ENCODE data around the gene KRT80. TPM values are rescaled to one million over a fixed set of nuclear protein-coding genes. Genes with fewer than 3 reads are reported as not detected.

The KRT80 gene
- total RNA-seq, 1 experiment from 2014 or later: not detected

DNA sequence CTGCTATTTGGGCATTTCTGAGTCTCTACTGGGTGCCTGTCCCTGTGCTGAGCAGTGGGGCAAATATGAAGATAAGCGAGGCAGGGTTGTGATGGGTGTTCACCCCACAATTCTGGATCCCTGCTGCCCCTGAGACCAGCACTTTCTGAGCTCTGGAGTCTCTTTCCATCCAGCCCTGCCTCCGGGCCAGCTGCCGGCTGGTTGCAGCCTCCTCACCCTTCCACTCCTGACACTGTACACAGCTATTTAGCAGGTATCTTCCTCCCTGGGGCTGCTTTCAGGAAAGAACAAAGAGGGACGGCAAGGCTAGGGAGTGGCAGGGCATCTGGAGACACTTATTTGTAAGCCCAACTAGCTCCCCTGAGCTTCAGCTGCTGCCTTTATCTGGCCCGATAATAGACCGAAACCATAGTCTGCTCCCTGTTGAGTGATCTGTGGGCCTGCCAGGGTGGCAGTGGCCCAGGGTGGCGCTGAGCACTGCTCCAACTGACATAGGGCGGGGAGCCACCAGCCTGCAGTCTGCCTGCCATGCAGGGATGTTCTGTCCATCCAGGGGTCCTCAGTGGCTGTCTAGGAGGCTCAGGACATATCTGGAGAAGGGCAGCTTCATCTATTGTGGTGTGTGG, 7.6 kb upstream of the KRT80 start:
- H3K9me2 ChIP-seq (replicated peaks; ENCODE audit: insufficient read depth, low read length): no peaks in the 10 kb centered on the region
- H3K4me1 ChIP-seq (ENCODE audit: low read length): no peaks in the 10 kb centered on the region
- no peaks in the 10 kb centered on the region for H4K20me1 ChIP-seq (ENCODE audit: insufficient read depth, low read depth, low read length)
- H2AFZ ChIP-seq (ENCODE audit: low read length): no peak overlapping the region
- H3K9me3 ChIP-seq (ENCODE audit: low read length): no peaks in the 10 kb centered on the region
- no peaks in the 10 kb centered on the region for H3K27me3 ChIP-seq (ENCODE audit: low read length)
- no peak overlapping the region for H3K9ac ChIP-seq (ENCODE audit: low read length)
- no peaks in the 10 kb centered on the region for H3K36me3 ChIP-seq (ENCODE audit: insufficient read depth, low read length)
- H3K79me2 ChIP-seq (ENCODE audit: low read length): no peaks in the 10 kb centered on the region
- DNase-seq: no peak
- H3K4me2 ChIP-seq (ENCODE audit: low read depth, low read length, poor library complexity, severe bottlenecking): no peak overlapping the region
- no peak overlapping the region for H3K4me3 ChIP-seq (ENCODE audit: low read length)
- no peak overlapping the region for H3K27ac ChIP-seq (ENCODE audit: low read length)

DNA sequence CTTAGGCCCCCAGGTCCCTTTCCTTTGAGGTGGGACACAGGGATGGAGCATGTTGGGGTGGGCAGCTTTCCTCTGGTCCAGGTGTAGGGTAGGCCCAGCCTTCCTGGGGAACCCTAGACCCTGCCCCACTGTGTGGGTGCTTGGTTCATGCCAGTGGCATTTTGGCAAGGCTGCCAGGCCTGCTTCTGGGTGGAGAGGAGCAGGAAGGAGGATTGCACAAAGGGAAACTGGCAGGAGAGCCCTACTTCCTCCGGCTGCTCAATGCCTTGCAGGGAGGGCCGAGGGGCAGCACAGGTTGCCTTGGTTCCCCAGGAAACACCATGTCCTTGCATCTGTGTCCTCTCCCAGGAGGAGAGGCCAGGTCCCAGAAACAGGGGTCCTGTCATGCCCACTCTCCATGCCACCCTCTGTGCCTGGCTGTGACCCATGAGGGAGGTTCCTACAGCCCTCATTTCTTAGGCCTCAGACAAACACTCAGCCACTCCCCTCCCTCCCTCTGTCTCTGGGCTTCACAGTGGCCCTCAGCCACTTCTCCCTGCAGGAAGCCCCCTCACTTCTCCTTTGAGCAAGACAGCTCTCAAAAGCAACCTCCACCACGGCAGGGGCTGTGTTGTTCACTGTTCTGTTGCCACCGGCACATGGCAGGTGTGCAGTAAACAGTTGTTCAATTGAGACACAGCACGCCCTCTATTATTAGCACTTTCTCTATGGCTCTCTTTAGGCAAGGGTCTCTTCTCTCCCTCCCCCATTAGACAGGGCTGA, 6.8 kb upstream of the KRT80 start:
- H3K27me3 ChIP-seq (ENCODE audit: low read length): no peaks in the 10 kb centered on the region
- no peaks in the 10 kb centered on the region for H3K36me3 ChIP-seq (ENCODE audit: insufficient read depth, low read length)
- H2AFZ ChIP-seq (ENCODE audit: low read length): no peak overlapping the region
- H4K20me1 ChIP-seq (ENCODE audit: insufficient read depth, low read depth, low read length): no peaks in the 10 kb centered on the region
- H3K79me2 ChIP-seq (ENCODE audit: low read length): no peaks in the 10 kb centered on the region
- no peaks in the 10 kb centered on the region for H3K9me3 ChIP-seq (ENCODE audit: low read length)
- no peak for DNase-seq
- no peaks in the 10 kb centered on the region for H3K9me2 ChIP-seq (replicated peaks; ENCODE audit: insufficient read depth, low read length)
- no peak overlapping the region for H3K4me2 ChIP-seq (ENCODE audit: low read depth, low read length, poor library complexity, severe bottlenecking)
- no peak overlapping the region for H3K4me3 ChIP-seq (ENCODE audit: low read length)
- no peak overlapping the region for H3K27ac ChIP-seq (ENCODE audit: low read length)
- H3K4me1 ChIP-seq (ENCODE audit: low read length): no peaks in the 10 kb centered on the region
- H3K9ac ChIP-seq (ENCODE audit: low read length): no peak overlapping the region

GRCh38 chr12:52197371-52198231, 5.8 kb upstream of the KRT80 start:
- no peak for DNase-seq
- Histone ChIP-seq H3K27me3 (ENCODE audit: low read length) (no peaks in the 10 kb centered on the region), H3K4me3 (ENCODE audit: low read length) (no peak overlapping the region), H3K4me1 (ENCODE audit: low read length) (no peaks in the 10 kb centered on the region), H3K79me2 (ENCODE audit: low read length) (no peaks in the 10 kb centered on the region), H3K36me3 (ENCODE audit: insufficient read depth, low read length) (no peaks in the 10 kb centered on the region), H3K4me2 (ENCODE audit: low read depth, low read length, poor library complexity, severe bottlenecking) (no peak overlapping the region), H3K27ac (ENCODE audit: low read length) (no peak overlapping the region), H4K20me1 (ENCODE audit: insufficient read depth, low read depth, low read length) (no peaks in the 10 kb centered on the region), H3K9me3 (ENCODE audit: low read length) (no peaks in the 10 kb centered on the region), H3K9ac (ENCODE audit: low read length) (no peak overlapping the region), H3K9me2 (replicated peaks; ENCODE audit: insufficient read depth, low read length) (no peaks in the 10 kb centered on the region), H2AFZ (ENCODE audit: low read length) (no peak overlapping the region)

DNA sequence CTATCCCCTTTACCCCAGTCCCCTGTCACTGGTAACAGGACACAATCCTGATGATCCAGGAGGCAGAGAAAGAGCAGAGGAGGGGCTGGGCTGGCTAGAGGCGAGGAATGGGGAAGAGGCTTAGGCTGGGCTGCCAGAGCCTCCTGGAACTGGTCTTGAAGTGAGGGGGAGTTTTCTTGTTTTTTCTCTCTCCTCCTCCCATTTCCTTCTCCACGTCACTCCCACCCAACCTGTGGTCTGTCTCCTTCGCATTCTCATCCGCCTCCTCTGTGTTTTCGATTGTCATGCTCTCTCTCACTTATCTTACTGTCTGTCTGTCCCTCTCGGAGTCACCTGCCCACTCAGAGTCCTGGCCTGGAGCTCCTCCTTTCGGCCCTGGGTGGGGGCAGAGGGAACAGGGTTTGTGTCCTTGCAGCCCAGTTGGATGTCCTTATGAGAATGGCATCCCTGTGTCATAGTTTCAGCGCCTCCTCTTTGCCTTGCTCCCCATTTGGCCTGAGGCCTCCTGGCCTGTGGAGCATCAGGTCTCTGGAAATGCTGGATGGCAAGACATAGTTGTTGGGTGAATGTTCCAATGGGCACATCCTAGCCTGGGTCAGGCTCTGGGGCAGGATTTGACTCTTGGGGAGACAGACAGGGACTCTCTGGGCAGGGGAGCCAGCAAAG, 3.4 kb upstream of the KRT80 start:
- no peaks in the 10 kb centered on the region for H3K79me2 ChIP-seq (ENCODE audit: low read length)
- H4K20me1 ChIP-seq (ENCODE audit: insufficient read depth, low read depth, low read length): no peaks in the 10 kb centered on the region
- no peak overlapping the region for H3K27ac ChIP-seq (ENCODE audit: low read length)
- no peaks in the 10 kb centered on the region for H3K36me3 ChIP-seq (ENCODE audit: insufficient read depth, low read length)
- no peak for DNase-seq
- no peak overlapping the region for H3K4me3 ChIP-seq (ENCODE audit: low read length)
- no peak overlapping the region for H2AFZ ChIP-seq (ENCODE audit: low read length)
- H3K9ac ChIP-seq (ENCODE audit: low read length): no peak overlapping the region
- H3K9me2 ChIP-seq (replicated peaks; ENCODE audit: insufficient read depth, low read length): no peaks in the 10 kb centered on the region
- no peaks in the 10 kb centered on the region for H3K4me1 ChIP-seq (ENCODE audit: low read length)
- H3K9me3 ChIP-seq (ENCODE audit: low read length): no peaks in the 10 kb centered on the region
- no peaks in the 10 kb centered on the region for H3K27me3 ChIP-seq (ENCODE audit: low read length)
- H3K4me2 ChIP-seq (ENCODE audit: low read depth, low read length, poor library complexity, severe bottlenecking): no peak overlapping the region

- no peak overlapping the region for H3K9ac ChIP-seq (ENCODE audit: low read length)
- H3K36me3 ChIP-seq (ENCODE audit: insufficient read depth, low read length): no peaks in the 10 kb centered on the region
- H3K27me3 ChIP-seq (ENCODE audit: low read length): no peaks in the 10 kb centered on the region
- H3K9me2 ChIP-seq (replicated peaks; ENCODE audit: insufficient read depth, low read length): no peaks in the 10 kb centered on the region
- H4K20me1 ChIP-seq (ENCODE audit: insufficient read depth, low read depth, low read length): no peaks in the 10 kb centered on the region
- no peak for DNase-seq
- no peaks in the 10 kb centered on the region for H3K4me1 ChIP-seq (ENCODE audit: low read length)
- no peak overlapping the region for H2AFZ ChIP-seq (ENCODE audit: low read length)
- no peak overlapping the region for H3K4me2 ChIP-seq (ENCODE audit: low read depth, low read length, poor library complexity, severe bottlenecking)
- H3K27ac ChIP-seq (ENCODE audit: low read length): no peak overlapping the region
- H3K4me3 ChIP-seq (ENCODE audit: low read length): no peak overlapping the region
- H3K79me2 ChIP-seq (ENCODE audit: low read length): no peaks in the 10 kb centered on the region
- H3K9me3 ChIP-seq (ENCODE audit: low read length): no peaks in the 10 kb centered on the region
These were observed 2.2 kb upstream of the KRT80 start for GRCh38 chr12:52193991-52194390.

GRCh38 chr12:52193532-52193931, 1.7 kb upstream of the KRT80 start:
- no peaks in the 10 kb centered on the region for H3K9me3 ChIP-seq (ENCODE audit: low read length)
- no peaks in the 10 kb centered on the region for H3K79me2 ChIP-seq (ENCODE audit: low read length)
- H3K4me3 ChIP-seq (ENCODE audit: low read length): no peak overlapping the region
- H3K4me2 ChIP-seq (ENCODE audit: low read depth, low read length, poor library complexity, severe bottlenecking): no peak overlapping the region
- no peaks in the 10 kb centered on the region for H3K36me3 ChIP-seq (ENCODE audit: insufficient read depth, low read length)
- no peak for DNase-seq
- no peak overlapping the region for H3K9ac ChIP-seq (ENCODE audit: low read length)
- H3K27me3 ChIP-seq (ENCODE audit: low read length): no peaks in the 10 kb centered on the region
- H4K20me1 ChIP-seq (ENCODE audit: insufficient read depth, low read depth, low read length): no peaks in the 10 kb centered on the region
- no peaks in the 10 kb centered on the region for H3K4me1 ChIP-seq (ENCODE audit: low read length)
- no peak overlapping the region for H3K27ac ChIP-seq (ENCODE audit: low read length)
- no peaks in the 10 kb centered on the region for H3K9me2 ChIP-seq (replicated peaks; ENCODE audit: insufficient read depth, low read length)
- H2AFZ ChIP-seq (ENCODE audit: low read length): no peak overlapping the region

- Histone ChIP-seq H3K9ac (ENCODE audit: low read length) (no peak overlapping the region), H2AFZ (ENCODE audit: low read length) (no peak overlapping the region), H3K79me2 (ENCODE audit: low read length) (no peaks in the 10 kb centered on the region)
These were observed 719 bp downstream of the KRT80 start for GRCh38 chr12:52190860-52191729.

More at GRCh38 chr12:52190860-52191729, 719 bp downstream of the KRT80 start:
- no peaks in the 10 kb centered on the region for H3K36me3 ChIP-seq (ENCODE audit: insufficient read depth, low read length)
- no peak overlapping the region for H3K4me2 ChIP-seq (ENCODE audit: low read depth, low read length, poor library complexity, severe bottlenecking)
- no peak for DNase-seq
- H3K4me1 ChIP-seq (ENCODE audit: low read length): no peaks in the 10 kb centered on the region
- H3K27me3 ChIP-seq (ENCODE audit: low read length): no peaks in the 10 kb centered on the region
- H3K27ac ChIP-seq (ENCODE audit: low read length): no peak overlapping the region
- no peaks in the 10 kb centered on the region for H3K9me3 ChIP-seq (ENCODE audit: low read length)
- H4K20me1 ChIP-seq (ENCODE audit: insufficient read depth, low read depth, low read length): no peaks in the 10 kb centered on the region
- no peak overlapping the region for H3K4me3 ChIP-seq (ENCODE audit: low read length)
- H3K9me2 ChIP-seq (replicated peaks; ENCODE audit: insufficient read depth, low read length): no peaks in the 10 kb centered on the region

All from Karpas-422 (cell line).